ENCODE measurements around the gene ISL2.

DNA sequence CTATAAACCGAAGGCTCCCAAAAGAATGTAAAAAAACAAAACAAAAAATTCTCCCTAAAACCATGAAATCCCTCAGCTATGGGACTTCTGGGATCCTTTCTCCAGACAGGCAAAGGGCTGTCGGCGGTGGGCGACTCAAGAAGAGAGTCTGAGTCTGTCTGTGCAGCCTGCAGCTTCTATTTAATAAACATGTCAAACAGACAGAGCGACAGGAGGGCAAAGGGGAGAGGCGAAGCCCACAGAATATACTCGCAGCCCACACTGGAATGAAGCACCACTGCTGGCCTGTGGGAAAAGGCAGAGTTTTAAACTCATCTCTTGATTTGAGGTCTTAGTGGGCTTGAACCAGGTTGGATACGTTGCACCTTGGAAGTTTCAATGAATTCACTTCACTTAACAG is 40.2 kb downstream of the ISL2 start:
- TF ChIP-seq, protein P1, sequence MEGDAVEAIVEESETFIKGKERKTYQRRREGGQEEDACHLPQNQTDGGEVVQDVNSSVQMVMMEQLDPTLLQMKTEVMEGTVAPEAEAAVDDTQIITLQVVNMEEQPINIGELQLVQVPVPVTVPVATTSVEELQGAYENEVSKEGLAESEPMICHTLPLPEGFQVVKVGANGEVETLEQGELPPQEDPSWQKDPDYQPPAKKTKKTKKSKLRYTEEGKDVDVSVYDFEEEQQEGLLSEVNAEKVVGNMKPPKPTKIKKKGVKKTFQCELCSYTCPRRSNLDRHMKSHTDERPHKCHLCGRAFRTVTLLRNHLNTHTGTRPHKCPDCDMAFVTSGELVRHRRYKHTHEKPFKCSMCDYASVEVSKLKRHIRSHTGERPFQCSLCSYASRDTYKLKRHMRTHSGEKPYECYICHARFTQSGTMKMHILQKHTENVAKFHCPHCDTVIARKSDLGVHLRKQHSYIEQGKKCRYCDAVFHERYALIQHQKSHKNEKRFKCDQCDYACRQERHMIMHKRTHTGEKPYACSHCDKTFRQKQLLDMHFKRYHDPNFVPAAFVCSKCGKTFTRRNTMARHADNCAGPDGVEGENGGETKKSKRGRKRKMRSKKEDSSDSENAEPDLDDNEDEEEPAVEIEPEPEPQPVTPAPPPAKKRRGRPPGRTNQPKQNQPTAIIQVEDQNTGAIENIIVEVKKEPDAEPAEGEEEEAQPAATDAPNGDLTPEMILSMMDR (IDR thresholded peaks at IDR 0.05) = no peak
- TF ChIP-seq POLR2A (IDR thresholded peaks at IDR 0.05) (no peak), POLR2AphosphoS5 (IDR thresholded peaks at IDR 0.05; ENCODE audit: insufficient read depth in 1 of 2, low read depth in 1 of 2) (no peak)
